BLaER1 (cell line): Measurements from ENCODE around the gene STIMATE.

ENCODE experiments used
- H3K27ac ChIP-seq: shearing (Covaris generic); formaldehyde crosslinking; 2 replicates; pipeline ENCODE4 v1.8.1; 2022
- H3K27me3 ChIP-seq: shearing (Covaris generic); formaldehyde crosslinking; 2 replicates; pipeline ENCODE4 v1.8.1; 2022
- H3K36me3 ChIP-seq: shearing (Covaris generic); formaldehyde crosslinking; 2 replicates; pipeline ENCODE4 v1.8.1; 2022
- H3K4me1 ChIP-seq: shearing (Covaris generic); formaldehyde crosslinking; 2 replicates; pipeline ENCODE4 v1.8.1; 2022
- H3K4me2 ChIP-seq: shearing (Covaris generic); formaldehyde crosslinking; 2 replicates; pipeline ENCODE4 v1.8.1; 2022
- H3K4me3 ChIP-seq: shearing (Covaris generic); formaldehyde crosslinking; 2 replicates; pipeline ENCODE4 v1.8.1; 2022
- H3K9ac ChIP-seq: shearing (Covaris generic); formaldehyde crosslinking; 2 replicates; pipeline ENCODE4 v1.8.1; 2022
- H3K9me3 ChIP-seq: shearing (Covaris generic); formaldehyde crosslinking; 2 replicates; pipeline ENCODE4 v1.8.1; 2022
- H4K20me1 ChIP-seq: shearing (Covaris generic); formaldehyde crosslinking; 2 replicates; pipeline ENCODE4 v1.8.1; 2022
- Cebpa-rat ChIP-seq: shearing (Covaris generic); IDR thresholded peaks from 2 replicates; pipeline ENCODE4 v1.8.1; 2022

Gene STIMATE

GRCh38 chr3:52791928-52792327, 105.4 kb downstream of the STIMATE start:
- no peak for TF ChIP-seq Cebpa-rat
- Histone ChIP-seq H3K27me3 (no peaks in the 10 kb centered on the region), H3K27ac (peak overlapping the region; percentile 93), H3K4me1 (peaks cover 86% of the 10 kb centered on the region), H3K36me3 (no peaks in the 10 kb centered on the region), H4K20me1 (no peaks in the 10 kb centered on the region), H3K9ac (peak overlapping the region; percentile 79), H3K9me3 (no peaks in the 10 kb centered on the region), H3K4me2 (peak overlapping the region; percentile 90), H3K4me3 (no peak overlapping the region)

- Histone ChIP-seq H3K27me3 (no peaks in the 10 kb centered on the region), H3K4me2 (peak overlapping the region; percentile 90), H3K4me3 (0 out of 2 replicates have a peak overlapping the region, but pooled peaks have one; percentile 4), H4K20me1 (no peaks in the 10 kb centered on the region), H3K9me3 (no peaks in the 10 kb centered on the region), H3K4me1 (peaks cover 81% of the 10 kb centered on the region), H3K36me3 (no peaks in the 10 kb centered on the region), H3K9ac (peak overlapping the region; percentile 79), H3K27ac (peak overlapping the region; percentile 93)
- TF ChIP-seq Cebpa-rat = no peak
Observed at GRCh38 chr3:52791366-52791765, 106.0 kb downstream of the STIMATE start.

- Histone ChIP-seq H3K9me3 (no peaks in the 10 kb centered on the region), H3K36me3 (no peaks in the 10 kb centered on the region), H3K9ac (peak overlapping the region; percentile 79), H3K4me1 (peaks cover 74% of the 10 kb centered on the region), H3K4me2 (peak overlapping the region; percentile 90), H3K4me3 (0 out of 2 replicates have a peak overlapping the region, but pooled peaks have one; percentile 4), H3K27ac (peak overlapping the region; percentile 93), H3K27me3 (no peaks in the 10 kb centered on the region), H4K20me1 (no peaks in the 10 kb centered on the region)
- TF ChIP-seq Cebpa-rat = no peak
Observed at GRCh38 chr3:52790741-52791140, 106.6 kb downstream of the STIMATE start.

- peaks cover 70% of the 10 kb centered on the region for H3K4me1 ChIP-seq
- peak overlapping the region; percentile 93 for H3K27ac ChIP-seq
- no peaks in the 10 kb centered on the region for H3K9me3 ChIP-seq
- peak overlapping the region; percentile 79 for H3K9ac ChIP-seq
- H3K36me3 ChIP-seq = no peaks in the 10 kb centered on the region
- peak overlapping the region; percentile 90 for H3K4me2 ChIP-seq
- no peaks in the 10 kb centered on the region for H4K20me1 ChIP-seq
- no peak for TF ChIP-seq Cebpa-rat
- no peak overlapping the region for H3K4me3 ChIP-seq
- no peaks in the 10 kb centered on the region for H3K27me3 ChIP-seq
Observed at GRCh38 chr3:52790337-52790736, 107.0 kb downstream of the STIMATE start.

- no peaks in the 10 kb centered on the region for H3K36me3 ChIP-seq
- H3K9me3 ChIP-seq = no peaks in the 10 kb centered on the region
Observed at GRCh38 chr3:52789746-52790040, 107.7 kb downstream of the STIMATE start.

DNA sequence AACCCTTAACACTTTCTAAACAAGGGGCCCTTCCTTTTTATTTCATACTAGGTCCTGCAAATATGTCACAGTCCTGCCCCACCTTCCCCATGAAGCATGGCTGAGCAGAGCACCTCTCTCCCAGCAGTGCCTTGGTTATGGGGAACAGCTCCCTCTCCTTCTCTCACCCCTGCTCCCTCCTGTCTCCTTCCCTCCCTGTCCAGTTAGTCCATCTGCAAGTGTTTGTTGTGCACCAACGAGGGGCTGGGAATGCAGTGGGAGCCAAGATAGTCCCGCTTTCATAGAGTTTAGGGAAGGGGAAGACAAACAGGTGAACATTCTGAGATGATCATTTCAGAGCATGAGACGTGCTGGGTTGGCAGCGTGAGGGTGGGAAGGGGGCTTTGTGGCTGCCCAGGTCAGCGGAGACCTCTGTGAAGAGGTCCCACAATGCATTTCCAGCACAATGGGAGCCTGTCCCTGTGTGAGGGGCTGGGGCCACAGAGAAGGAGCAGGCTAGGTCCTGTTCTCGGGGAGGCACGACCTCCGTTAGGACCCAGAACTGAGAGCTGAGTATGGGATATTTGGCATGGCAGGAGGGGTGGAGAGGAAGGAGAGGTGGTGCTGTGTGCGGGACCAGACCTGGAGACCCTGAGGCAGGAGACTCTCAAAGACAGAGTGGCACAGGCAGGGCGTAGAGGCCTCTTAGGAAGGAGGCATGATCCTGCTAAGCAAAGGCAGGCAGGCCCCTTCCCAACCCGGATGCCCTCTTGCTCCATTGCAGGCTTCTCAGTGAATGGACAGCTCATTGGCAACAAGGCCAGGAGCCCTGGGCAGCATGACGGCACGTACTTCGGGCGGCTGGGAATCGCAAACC, 108.2 kb downstream of the STIMATE start:
- peaks cover 58% of the 10 kb centered on the region for H3K4me1 ChIP-seq
- no peaks in the 10 kb centered on the region for H3K36me3 ChIP-seq
- no peaks in the 10 kb centered on the region for H4K20me1 ChIP-seq
- H3K27me3 ChIP-seq = no peaks in the 10 kb centered on the region
- H3K4me2 ChIP-seq = peak overlapping the region; percentile 90
- no peak overlapping the region for H3K4me3 ChIP-seq
- TF ChIP-seq Cebpa-rat = no peak
- peak overlapping the region; percentile 26; the same call in 1 of the 2 replicates for H3K9ac ChIP-seq
- H3K9me3 ChIP-seq = no peaks in the 10 kb centered on the region
- H3K27ac ChIP-seq = peak overlapping the region; percentile 93

More at GRCh38 chr3:52789746-52790040, 107.7 kb downstream of the STIMATE start:
- Histone ChIP-seq H3K27me3 (no peaks in the 10 kb centered on the region), H3K9ac (peak overlapping the region; percentile 26; the same call in 1 of the 2 replicates), H3K4me2 (peak overlapping the region; percentile 90), H4K20me1 (no peaks in the 10 kb centered on the region), H3K4me1 (peaks cover 64% of the 10 kb centered on the region), H3K27ac (peak overlapping the region; percentile 93), H3K4me3 (no peak overlapping the region)
- TF ChIP-seq Cebpa-rat = no peak

DNA sequence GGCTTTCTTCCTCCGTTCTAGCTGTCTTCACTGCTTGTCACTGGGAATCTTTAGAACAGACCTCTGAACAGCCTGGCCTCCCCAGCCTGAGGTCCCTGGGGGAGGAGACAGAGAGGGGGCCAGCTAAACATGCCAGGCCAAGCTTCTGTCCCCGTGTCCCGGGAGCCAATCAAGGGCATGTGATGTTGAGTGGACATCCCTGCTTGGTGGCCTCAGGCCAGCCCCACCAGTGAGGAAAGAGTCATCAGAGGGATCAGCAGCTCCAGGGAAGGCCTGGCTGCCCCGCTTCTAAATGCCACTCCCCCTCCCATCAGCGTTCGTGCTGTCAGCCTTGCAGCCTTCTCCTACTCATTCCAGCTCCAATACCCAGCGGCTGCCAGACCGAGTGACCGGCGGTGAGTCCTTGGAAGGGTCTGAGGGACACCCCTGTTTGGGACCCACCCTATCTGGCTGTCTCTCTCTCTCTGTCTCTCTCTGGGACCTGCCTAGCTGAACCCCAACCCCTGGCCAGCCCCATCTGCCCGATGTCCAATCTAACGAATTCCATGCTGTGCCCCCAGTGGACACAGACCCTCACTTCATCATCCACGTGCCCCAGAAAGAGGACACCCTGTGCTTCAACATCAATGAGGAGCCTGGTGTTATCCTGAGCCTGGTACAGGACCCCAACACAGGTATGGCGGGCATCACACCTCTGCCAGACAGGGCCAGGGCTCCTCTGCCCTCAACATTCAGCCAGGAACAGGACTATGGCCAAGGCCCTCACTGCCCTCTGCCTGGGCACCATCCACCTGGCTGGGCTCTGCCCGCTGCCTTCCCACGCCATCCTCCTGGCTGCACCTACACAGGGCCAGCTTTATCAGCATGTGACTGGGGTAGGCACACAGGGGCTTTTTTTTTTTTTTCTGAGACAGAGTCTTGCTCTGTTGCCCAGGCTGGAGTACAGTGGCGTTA, 109.4 kb downstream of the STIMATE start:
- H3K4me3 ChIP-seq = no peak overlapping the region
- H3K4me1 ChIP-seq = peaks cover 47% of the 10 kb centered on the region
- no peaks in the 10 kb centered on the region for H3K27me3 ChIP-seq
- peak overlapping the region; percentile 11; the same call in 1 of the 2 replicates for H3K9ac ChIP-seq
- H3K4me2 ChIP-seq = no peak overlapping the region; the same call in 1 of the 2 replicates
- H3K36me3 ChIP-seq = no peaks in the 10 kb centered on the region
- H4K20me1 ChIP-seq = no peaks in the 10 kb centered on the region
- H3K9me3 ChIP-seq = no peaks in the 10 kb centered on the region
- no peak for TF ChIP-seq Cebpa-rat
- H3K27ac ChIP-seq = peak overlapping the region; percentile 93; the same call in 1 of the 2 replicates

- peaks cover 39% of the 10 kb centered on the region for H3K4me1 ChIP-seq
- H3K36me3 ChIP-seq = no peaks in the 10 kb centered on the region
- no peaks in the 10 kb centered on the region for H3K9me3 ChIP-seq
- H3K27me3 ChIP-seq = no peaks in the 10 kb centered on the region
- H3K27ac ChIP-seq = 0 out of 2 replicates have a peak overlapping the region, but pooled peaks have one; percentile 93
- peak overlapping the region; percentile 11; the same call in 1 of the 2 replicates for H3K9ac ChIP-seq
- no peaks in the 10 kb centered on the region for H4K20me1 ChIP-seq
- H3K4me2 ChIP-seq = no peak overlapping the region; the same call in 1 of the 2 replicates
- TF ChIP-seq Cebpa-rat = no peak
- no peak overlapping the region for H3K4me3 ChIP-seq
Observed at GRCh38 chr3:52787246-52787645, 110.1 kb downstream of the STIMATE start.
